HG02981 (cell line): Measurements from ENCODE around the gene GHDC.

Source experiments
- ATAC-seq: cut with Tn5 transposase; IDR thresholded peaks from one replicate; pipeline ENCODE4 v1.9.1; 2021; ENCODE audit warnings: mild to moderate bottlenecking, moderate library complexity; ENCODE audit not compliant: unreplicated experiment

GHDC gene

GRCh38 chr17:42183741-42184711 is 10.3 kb downstream of the GHDC start:
- peak; percentile 55 for ATAC-seq

- ATAC-seq: no peak
Measured at GRCh38 chr17:42182927-42183734, 11.2 kb downstream of the GHDC start.

GRCh38 chr17:42181851-42182207 is 12.5 kb downstream of the GHDC start:
- ATAC-seq: no peak

GRCh38 chr17:42180922-42181850 is 13.1 kb downstream of the GHDC start, which contains the start of gene KCNH4:
KCNH4 (minus strand) TSS chr17:42181142; CDS start chr17:42180945, 197 bp downstream.
- no peak for ATAC-seq

DNA sequence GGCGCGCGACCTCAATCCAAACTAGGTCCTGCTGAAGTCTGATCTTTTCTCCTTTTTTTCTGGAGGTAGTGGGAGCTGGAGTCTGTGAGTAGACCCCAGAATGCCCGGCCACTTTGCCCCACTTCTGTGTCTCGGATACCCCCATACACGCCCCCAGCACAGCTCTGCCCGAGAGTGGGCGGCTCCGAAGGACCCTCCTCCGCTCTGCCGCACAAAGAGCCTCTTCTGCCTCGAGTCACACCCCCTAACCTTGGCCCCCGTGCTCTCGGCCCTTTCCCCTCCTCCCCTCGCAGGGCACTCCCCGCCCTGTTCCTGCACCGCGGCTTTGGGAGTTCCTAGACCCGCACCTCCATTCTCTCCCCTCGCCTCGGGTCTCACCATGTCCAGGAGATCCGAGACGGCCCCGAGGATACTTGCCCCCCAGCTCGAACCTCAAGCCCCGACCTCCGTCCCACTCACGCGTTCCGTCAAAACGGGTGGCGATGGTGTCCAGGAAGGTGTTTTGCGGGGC is 13.8 kb downstream of the GHDC start:
- ATAC-seq: no peak

GRCh38 chr17:42179911-42180410 is 14.3 kb downstream of the GHDC start:
- ATAC-seq: no peak

- no peak for ATAC-seq
Measured at GRCh38 chr17:42179335-42179734, 15.0 kb downstream of the GHDC start.

DNA sequence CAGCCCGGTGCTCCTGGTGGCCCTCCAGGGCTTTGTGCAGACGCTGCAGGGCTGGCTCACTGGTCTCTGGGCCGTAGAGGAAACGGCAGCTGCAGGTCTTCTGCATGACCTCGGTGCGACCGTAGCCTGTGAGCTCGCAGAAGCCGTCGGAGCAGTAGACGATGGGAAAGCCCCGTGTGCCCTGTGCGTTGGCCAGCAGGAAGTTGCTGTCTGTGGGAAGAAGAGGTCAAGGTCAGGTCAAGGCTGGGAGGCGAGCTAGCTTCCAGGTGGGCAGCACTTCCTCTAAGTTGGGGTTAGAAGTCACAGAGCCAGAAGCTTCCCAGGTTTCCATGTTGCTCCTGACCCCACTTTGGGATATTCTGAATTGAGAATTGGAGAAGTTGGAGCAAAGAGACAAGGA is 15.5 kb downstream of the GHDC start:
- no peak for ATAC-seq

GRCh38 chr17:42177684-42178083 is 16.6 kb downstream of the GHDC start:
- no peak for ATAC-seq

- no peak for ATAC-seq
Measured at GRCh38 chr17:42174126-42174783, 20.0 kb downstream of the GHDC start.

GRCh38 chr17:42171831-42172230 is 22.5 kb downstream of the GHDC start:
- no peak for ATAC-seq

DNA sequence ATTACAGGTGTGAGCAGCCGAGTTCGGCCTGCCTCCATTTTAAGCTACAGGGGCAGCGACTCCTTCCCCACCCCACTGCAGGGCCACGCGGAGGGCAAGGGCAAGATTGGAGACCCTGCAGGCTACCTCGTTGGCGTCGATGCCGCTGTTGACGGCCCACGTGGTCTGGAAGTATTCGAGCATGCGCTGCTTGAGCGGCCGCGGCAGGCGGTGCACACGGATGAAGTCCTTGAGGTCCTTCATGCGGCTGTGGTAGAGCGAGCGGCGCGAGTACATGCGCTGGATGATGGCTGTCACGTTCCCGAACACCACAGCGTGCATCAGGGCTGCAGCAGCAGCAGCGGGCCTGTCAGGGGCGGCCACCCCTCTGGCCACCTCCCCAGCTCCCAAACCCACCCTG is 24.9 kb downstream of the GHDC start:
- ATAC-seq: no peak

DNA sequence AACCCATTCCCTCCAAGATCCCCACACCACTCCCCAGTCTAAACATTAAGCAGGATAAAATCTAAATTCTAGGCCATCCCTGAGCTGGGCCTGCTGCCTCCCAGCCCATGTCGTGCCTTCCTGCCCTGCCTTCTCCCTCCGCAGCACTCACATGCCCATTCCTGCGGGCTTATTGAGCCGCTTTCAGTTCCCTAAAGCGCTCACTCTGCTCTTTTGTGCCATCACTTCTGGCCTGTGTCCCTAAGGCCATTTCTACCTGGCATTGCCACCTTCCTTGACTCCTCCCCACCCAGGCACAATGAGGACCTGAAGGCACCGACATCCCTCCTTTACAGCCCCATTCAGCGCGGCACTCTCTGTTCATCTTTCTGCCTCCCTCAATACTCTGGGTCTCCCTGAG is 26.5 kb downstream of the GHDC start:
- ATAC-seq: no peak

DNA sequence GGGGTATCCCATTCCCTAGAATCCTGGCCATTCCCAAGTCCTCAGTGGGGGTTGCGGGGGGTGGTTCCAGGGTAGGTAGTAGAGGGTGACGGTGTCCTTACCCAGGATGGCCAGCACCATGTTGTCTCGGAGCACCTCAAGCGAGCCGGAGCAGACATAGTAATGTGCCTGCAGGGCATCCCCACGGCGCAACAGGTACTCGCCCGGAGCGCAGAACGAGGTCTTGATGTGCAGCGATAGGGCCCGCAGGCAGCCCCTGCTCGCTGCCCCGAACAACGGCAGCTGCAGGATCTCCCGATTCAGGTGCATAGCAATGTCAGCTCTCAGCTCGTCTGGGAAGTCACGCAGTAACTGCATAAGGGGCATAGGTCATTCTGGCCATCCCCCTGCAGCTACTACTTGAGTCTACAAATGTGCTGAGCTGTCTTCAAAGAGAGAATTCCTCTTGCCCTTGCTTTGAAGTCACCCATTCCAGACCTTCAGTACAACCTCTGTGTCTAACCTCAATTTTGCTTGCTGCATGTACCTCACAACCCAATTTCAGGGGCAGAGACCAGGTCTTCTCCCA is 28.0 kb downstream of the GHDC start:
- no peak for ATAC-seq

DNA sequence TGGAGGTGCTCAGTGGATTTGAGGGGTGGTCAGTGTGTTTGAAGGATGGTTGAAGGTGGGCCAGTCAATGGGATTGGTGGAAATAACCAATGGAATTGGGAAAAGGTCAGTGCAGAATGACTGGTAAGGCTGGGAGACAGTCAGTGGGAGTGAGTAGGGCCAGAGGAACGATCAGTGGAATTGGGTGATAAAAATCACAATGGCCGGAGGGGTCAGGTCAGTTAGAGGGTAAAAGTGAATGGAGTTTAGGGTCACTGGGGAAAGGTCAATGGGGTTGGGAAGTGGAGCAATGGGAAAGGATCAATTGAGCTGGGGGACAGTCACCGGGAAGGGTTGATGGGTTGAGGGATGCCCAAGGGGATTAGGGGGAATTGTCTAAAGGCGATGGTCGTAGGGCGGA is 28.5 kb downstream of the GHDC start:
- no peak for ATAC-seq

- no peak for ATAC-seq
Measured at GRCh38 chr17:42163696-42164407, 30.4 kb downstream of the GHDC start.

DNA sequence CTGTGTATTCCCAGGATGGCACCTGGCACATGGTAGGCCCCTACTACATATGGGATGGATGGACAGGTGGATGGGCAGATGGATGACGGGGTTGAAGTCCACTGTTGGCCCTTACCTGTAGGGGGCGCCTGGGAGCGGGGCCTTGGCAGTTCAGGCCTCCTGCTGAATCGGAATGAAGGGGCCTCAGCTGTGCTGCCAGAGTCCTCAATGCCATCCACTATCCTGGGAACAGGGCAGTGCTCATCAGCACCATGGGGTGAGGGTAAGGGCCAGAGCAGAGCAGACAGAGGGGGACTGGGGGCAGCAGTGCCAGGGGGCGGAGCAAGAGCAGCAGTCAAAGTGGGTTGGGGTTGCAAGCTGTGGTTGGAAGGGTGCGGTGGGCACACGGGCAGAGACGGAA is 31.2 kb downstream of the GHDC start:
- no peak for ATAC-seq

- ATAC-seq: no peak
Measured at GRCh38 chr17:42160531-42160910, 33.8 kb downstream of the GHDC start.
